Measurements from ENCODE around the gene PRDM16.

Gene PRDM16

GRCh38 chr1:3033040-3033789, 35.8 kb upstream of the PRDM16 start:
- DNase-seq: no peak

DNA sequence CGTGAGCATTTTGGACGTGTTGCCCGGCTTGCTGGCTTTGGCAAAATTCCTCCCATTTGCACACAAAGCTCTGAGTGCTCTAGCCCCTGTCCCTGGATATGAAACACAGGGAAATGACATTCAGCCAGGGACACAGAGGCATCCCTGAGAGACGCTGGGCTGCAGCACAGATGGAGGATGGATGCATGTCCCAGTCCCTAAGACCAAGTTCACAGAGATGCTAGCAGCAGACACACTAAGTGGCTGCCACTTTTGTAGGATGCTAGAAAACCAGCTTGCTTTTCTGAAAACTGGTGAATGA, 35.3 kb upstream of the PRDM16 start:
- DNase-seq: no peak

DNA sequence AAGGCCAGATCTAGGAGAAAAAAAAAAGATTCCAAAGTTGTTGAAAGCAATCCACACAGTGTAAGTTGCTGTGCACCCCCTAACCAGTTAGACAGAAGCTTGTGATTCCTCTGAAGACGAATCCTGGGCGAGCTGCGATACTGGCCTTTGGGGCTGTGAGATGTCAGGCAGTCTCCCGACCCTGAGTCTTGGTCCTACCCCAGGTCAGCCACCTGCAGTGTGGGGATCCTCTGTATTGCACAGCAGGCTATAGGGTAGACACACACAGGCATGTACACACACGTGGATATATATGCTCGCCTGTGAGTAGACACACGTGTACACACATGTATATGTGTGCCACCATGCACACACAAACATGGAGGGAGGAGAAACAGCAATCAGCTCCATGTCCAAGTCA, 34.8 kb upstream of the PRDM16 start:
- DNase-seq: no peak

DNA sequence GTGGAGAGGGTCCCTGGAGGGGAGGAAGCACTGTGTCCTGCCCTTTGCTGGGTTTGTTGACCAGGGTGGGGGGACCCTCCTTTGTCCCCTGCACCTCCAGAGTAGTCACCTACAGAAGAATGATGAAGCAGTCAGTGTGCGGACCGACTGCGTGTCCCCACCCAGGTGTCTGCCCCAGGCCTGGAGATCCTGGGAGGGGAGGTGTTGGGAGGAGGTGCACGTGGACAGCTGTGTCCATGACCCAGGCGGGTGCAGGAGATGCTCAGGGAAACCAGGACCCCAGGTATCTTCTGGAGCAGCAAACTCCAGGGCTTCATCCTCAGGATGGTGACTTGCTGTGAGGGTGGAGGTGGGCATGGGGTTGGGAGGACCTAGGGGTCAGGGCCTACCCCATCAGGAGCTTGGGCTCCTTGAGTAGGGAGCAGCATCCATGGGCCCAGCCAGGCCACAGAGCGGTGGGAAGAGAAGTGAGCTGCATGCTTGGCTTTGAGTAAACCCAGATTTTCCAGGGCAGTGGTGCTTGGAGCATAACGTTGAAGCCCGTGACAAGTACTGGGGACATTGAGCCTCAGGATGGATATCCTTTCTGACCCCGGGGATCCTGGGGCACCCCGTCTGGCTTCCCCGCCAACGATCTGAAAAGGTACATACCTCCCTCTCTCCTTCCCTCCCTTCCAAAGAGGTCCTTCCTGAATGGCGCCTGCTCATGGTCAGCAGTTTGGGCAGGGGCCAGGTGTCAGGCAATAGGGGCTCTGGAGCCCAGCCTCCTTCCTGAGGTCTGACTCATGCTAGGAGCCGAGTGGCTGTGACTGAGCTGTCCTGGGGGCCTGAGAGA, 34.1 kb upstream of the PRDM16 start:
- DNase-seq: no peak

DNA sequence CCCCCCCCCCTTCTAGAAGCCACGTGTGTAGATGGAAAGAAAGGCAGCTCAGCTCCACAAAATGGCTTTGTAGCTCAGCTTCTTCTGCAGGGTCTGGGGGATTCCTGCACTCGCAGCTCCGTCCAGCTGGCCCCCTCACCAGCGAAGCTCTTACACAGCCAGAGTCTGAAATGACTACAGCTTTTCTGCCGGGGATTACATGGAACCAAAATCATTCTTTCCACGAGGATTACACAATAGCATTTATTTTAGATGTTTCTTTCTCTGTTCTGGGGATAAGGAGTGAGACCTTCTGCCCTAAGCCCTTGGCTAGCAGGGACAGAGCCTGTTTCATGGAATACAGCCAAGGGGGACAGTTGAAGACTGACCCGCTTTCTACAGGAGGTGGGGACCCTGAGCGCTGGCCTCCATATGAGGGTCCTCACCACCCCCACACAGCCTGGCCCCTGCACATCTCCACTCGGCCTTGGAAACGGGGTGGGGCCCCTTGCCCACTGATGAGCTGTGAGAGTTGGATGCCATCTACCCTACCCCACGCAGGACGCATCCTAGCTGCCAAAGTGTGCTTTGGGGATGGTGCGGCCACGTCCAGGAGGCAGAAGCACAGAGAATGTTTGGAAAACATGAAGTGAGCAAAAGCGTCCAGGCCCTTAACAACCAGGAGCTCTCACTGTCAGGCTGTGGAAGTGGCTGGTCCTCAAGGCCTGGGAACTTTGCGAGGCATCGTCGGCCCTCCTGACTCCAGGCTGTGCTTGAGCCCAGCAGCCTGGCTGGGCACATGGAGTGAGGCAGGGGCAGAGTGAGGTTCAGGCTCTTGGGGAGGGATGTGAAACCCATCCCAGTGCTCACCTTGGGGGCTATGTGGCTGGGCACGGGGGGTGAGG, 33.2 kb upstream of the PRDM16 start:
- DNase-seq: no peak

DNA sequence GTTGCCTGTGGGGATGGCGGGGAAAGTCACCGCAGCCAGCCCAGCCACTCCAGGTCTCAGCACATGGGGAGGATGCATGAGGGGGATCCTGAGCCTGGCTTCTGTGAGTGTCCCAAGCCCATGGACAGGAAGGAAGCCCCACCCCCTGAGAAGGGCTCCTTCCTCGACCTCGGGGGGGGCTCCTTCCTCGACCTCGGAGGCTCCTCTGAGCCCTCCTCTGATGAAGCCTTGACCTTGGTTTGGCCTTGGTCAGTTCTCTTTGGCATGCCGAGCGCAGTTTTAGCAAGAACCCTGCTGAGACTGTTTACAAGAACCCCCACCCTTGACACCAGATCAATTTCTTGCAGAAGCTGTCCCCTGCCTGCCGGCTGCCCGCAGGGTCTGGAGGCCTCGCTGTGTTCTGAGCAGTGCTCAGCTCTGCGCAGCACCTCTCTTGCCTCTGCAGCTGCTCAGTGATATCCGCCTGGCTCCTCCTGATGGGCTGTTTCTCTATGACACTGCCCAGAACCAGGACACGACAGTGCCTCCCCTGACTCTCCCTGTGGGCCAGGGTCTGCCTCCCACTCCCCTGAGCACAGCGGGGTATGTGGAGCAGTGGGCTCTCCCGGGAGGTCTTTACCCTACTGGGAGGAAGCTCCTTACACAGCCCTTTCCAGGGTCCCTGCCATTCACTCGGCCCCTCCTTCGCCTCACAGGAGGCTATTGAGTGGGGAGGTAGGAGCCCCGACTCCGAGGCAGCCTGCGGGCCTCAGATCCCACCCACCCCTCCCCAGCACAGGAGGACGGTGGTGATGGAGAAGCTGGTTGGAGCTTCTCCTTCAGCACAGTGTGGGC, 32.3 kb upstream of the PRDM16 start:
- DNase-seq: no peak

DNA sequence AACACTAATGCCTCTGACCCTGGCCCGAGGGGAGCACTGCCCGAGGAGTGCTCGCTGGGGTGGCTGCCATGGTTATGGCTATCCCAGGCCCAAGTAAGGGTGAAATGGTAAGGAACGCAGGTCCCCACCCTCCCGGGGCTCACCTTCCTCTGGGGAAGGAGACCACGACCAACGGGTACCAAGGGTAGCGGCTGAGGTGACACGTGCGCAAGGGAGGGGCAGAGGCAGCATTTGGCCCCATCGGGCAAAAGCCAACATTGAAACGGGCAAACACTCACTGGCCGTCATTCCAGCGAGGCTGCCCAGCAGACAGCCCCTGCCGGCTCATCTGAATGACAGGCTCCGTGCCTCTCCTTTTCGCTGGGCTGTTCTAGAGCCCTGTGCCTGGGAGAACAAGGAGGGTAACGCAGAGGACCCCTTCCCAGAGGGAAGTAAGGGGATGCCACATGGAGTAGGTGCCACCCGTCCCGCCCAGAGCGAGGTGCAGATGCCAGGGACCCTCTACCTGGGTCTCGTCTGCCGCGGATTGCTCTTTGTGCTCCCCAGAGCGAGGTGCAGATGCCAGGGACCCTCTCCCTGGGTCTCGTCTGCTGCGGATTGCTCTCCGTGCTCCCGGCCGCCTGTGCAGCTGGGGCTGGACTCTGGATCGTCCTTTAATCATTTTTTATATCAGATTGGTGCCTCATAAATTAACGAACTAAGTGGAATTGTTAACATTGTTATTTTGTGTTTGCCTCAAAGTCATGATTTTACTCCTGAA, 31.5 kb upstream of the PRDM16 start:
- no peak for DNase-seq

DNA sequence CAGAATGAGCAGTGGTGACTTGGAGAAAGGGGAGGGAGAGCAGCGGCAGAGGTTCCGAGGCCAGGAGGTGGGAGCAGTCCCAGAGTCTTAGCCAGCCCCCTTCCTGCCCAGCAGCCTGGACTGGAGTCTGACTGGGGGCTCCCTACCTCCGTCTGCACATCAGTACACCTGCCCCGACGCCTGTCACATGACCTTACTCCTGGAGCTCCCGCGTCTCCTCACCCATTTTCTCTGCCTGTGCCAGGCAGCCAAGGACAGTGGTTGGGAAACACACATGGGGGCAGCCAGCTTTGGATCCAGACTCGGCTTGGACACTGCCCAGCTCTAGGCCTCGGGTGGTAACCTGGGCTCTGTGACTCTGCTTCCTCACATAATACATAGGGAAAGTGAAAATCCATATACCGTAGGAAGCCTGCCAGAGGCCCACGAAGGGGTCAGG, 30.9 kb upstream of the PRDM16 start:
- no peak for DNase-seq

DNA sequence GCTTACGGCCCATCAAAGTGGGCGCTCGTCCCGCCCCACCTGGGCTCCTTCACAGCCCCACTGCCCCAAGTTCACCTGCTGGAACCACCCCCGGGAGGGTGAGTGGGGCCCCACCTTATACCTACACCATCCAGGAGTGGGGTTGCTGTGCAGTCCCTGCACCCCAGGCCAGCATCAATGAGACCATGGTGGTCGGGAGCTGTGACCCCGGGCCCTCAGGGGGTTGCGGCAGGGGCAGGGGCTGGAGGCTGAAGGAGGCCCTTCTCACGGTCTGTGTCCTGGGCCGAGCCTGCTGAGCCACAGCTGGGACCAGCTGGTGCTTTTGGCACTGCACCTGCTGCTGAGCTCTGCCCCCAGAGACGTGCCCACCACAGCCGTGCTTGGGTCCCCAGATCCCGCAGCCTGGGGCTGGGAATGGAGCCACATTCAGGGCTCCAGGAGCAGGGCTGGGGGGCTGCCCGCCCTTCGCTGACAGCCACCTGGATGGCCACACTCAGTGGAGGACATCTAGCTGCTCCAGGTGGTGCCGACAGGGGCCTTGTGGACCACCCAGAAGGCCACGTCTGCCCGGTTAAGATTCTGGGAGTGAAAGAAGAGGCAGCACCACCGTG, 30.3 kb upstream of the PRDM16 start:
- no peak for DNase-seq

- no peak for DNase-seq
Measured at GRCh38 chr1:3040004-3040403, 29.0 kb upstream of the PRDM16 start.

DNA sequence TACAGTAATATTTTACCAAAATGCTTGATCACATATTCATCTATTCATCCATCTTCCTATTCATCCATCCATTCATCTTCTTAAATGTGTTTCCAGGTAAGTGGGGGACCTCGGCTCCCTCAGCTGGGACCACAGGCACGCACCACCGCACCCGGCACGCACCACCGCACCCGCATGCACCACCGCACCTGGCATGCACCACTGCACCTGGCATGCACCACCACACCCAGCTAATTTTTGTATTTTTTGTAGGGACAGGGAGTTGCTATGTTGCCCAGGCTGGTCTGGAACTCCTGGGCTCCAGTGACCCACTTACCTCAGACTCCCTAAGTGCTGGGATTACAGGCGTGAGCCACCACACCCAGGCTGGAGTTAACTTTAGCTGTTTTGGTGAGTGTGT, 26.5 kb upstream of the PRDM16 start:
- DNase-seq: no peak

DNA sequence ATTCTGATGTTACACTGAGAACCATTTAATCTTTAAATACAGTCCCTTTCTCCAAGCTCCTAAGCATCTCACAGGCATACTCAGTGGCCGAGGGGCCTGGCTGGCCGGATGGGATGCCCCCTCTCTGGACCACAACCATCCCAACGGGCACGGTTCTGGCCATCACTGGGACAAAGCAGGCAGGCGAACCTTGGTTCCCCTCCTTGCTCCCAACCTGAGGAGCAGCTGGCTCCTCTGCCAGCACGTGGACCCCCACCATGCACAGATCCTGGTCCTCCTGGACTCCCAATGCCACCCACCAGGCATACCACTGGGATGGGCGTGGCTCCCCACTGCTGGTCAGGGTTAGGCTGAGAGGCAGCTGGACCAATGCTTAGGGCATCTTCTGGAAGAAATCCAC, 19.8 kb upstream of the PRDM16 start:
- no peak for DNase-seq

DNA sequence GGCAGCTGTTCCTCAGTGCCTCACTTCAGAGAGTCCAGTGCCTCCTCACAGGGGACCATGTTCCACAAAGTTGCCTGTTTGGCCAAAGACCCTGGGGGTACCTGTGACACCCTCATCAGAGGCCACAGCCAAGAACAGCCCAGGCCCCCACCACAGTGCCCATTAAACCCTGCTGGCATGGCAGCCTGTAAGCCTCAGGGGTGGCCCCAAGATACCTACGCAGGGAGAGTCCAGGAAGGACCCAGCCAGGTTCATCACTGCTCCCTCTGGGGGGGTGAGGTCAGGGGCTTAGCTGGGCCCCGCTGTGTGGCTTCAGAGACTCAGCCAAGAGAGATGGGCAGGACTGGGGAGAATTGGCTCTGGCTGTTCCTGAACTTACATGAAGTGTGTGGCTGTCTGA, 19.1 kb upstream of the PRDM16 start:
- no peak for DNase-seq

DNA sequence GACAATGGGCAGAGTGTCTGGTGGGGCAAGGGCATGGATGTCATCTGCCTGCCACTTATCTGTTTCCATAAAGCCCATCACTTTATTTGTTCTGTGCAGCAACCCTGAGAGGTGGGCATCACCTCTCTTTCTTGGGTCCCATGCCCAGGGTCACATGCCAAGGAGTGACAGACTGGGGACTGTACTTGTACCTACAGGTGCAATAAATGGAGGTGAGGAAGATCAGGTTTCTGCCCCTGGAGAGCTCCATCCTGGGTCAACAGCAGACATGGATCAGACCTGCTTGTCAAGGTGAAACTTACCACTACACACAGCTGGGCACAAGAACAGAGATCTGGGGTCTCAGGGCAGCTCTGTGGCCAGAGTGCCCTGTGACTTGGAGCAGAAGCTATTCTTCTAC, 18.4 kb upstream of the PRDM16 start:
- DNase-seq: no peak

GRCh38 chr1:3051270-3052268, 17.4 kb upstream of the PRDM16 start:
- no peak for DNase-seq

DNA sequence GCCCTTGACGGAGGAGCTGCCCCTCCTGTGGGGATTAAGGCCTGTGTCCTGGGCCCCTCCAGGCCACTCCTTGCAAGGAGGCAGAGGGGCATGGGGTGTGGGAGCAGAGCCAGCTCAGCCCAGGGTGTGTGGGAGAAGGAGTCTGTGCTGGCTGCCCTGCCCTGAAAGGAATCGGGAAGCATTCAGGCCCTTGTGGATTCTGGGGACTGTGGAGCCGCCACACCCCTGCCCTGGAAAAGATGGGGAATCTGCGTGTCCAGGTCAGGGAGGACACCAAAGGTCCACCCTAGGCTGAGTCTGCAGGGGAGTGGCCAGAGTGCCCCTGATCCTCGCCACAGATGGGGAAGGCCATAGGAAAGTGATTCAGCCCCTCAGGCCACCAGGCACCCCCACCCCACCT, 16.5 kb upstream of the PRDM16 start:
- DNase-seq: no peak

DNA sequence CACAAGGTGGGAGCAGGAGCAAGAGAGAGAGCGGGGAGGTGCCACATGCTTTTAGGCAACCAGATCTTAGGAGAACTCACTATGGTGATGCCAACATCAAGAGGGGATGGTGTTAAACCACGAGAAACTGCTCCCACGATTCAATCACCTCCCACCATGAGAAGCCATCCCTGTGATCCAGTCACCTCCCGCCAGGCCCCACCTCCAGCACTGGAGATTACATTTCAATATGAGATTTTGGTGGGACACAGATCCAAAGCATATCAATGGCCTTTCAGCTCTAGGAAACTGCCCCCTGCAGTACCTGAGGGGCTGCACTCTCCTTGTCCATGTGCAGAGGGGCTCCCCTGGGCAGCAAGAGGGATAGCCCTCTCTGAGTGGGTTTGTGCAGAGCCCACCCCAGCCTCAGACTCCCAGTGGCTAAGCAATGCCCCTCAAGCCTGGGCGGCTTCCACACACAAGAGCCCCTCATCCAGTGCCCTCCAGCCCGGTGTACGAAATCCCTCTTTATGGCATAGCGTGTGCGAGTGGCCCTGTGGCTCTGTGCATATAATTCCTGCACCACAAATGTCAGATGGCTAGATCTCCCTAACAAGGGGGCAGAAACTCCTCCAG, 15.5 kb upstream of the PRDM16 start:
- DNase-seq: no peak

- no peak for DNase-seq
Measured at GRCh38 chr1:3053986-3054385, 15.0 kb upstream of the PRDM16 start.

GRCh38 chr1:3054474-3054873, 14.5 kb upstream of the PRDM16 start:
- DNase-seq: no peak

- no peak for DNase-seq
Measured at GRCh38 chr1:3055051-3055450, 14.0 kb upstream of the PRDM16 start.
